SU-DHL-6 (cell line): Measurements from ENCODE around the gene ARHGEF3.

ENCODE experiments used
- H2AFZ ChIP-seq: fragments of 200-600 bp; sonication (generic); 2 replicates; pipeline ENCODE4 v1.6.1; 2014; ENCODE audit warnings: low read depth, mild to moderate bottlenecking, moderate library complexity, mixed read lengths, antibody characterized with exemption, low read length; ENCODE audit not compliant: severe bottlenecking
- H3F3A ChIP-seq: fragments of 200-600 bp; shearing (Covaris generic); 2 replicates; pipeline ENCODE4 v1.6.0; 2016; ENCODE audit warnings: antibody characterized with exemption, mild to moderate bottlenecking; ENCODE audit not compliant: insufficient read depth
- H3K27ac ChIP-seq: fragments of 200-600 bp; sonication (generic); 2 replicates; pipeline ENCODE4 v1.5.1; 2016; ENCODE audit warnings: low read depth, mild to moderate bottlenecking, low read length, moderate library complexity, mixed read lengths
- H3K27me3 ChIP-seq: fragments of 200-600 bp; sonication (generic), shearing (Covaris generic); 2 replicates; pipeline ENCODE4 v1.6.0; 2014; ENCODE audit warnings: mild to moderate bottlenecking, low read length
- H3K36me3 ChIP-seq: fragments of 200-600 bp; sonication (generic); 2 replicates; pipeline ENCODE4 v1.6.1; 2014; ENCODE audit warnings: mild to moderate bottlenecking, low read length, mixed read lengths
- H3K4me2 ChIP-seq: fragments of 300-600, 200-600 bp; shearing (Covaris generic), sonication (generic); 2 replicates; pipeline ENCODE4 v1.6.0; 2014; ENCODE audit warnings: low read length, low read depth, mild to moderate bottlenecking; ENCODE audit not compliant: poor library complexity, severe bottlenecking
- H3K4me3 ChIP-seq: fragments of 200-600 bp; sonication (generic); 2 replicates; pipeline ENCODE4 v1.5.1; 2014; ENCODE audit warnings: antibody characterized with exemption, low read length, mild to moderate bottlenecking, mixed read lengths; ENCODE audit not compliant: insufficient read depth, poor library complexity, severe bottlenecking
- H3K79me2 ChIP-seq: fragments of 200-600 bp; sonication (generic); 2 replicates; pipeline ENCODE4 v1.6.1; 2014; ENCODE audit warnings: mild to moderate bottlenecking, low read length, moderate library complexity; ENCODE audit not compliant: insufficient read depth
- H3K9ac ChIP-seq: fragments of 200-600 bp; sonication (generic); 2 replicates; pipeline ENCODE4 v1.7.0; 2014; ENCODE audit warnings: mild to moderate bottlenecking, low read length
- H3K9me2 ChIP-seq: fragments of 200-600 bp; sonication (generic); replicated peaks from 2 replicates; pipeline ENCODE4 v1.6.1; 2014; ENCODE audit warnings: low read length; ENCODE audit not compliant: insufficient read depth
- H3K9me3 ChIP-seq: fragments of 200-600 bp; sonication (generic); 2 replicates; pipeline ENCODE4 v1.6.1; 2014; ENCODE audit warnings: low read length, mixed read lengths; ENCODE audit not compliant: insufficient read depth
- H4K20me1 ChIP-seq: fragments of 200-600 bp; sonication (generic); 2 replicates; pipeline ENCODE4 v1.6.1; 2014; ENCODE audit warnings: low read depth, mild to moderate bottlenecking, antibody characterized with exemption, low read length, moderate library complexity, mixed read lengths
- CTCF ChIP-seq: fragments of 200-600 bp; sonication (generic); IDR thresholded peaks from one replicate; pipeline ENCODE4 v1.5.1; 2017; ENCODE audit warnings: antibody characterized with exemption, mild to moderate bottlenecking, low read length, moderate library complexity; ENCODE audit not compliant: insufficient read depth, poor library complexity, severe bottlenecking
- EZH2phosphoT487 ChIP-seq: fragments of 200-600 bp; sonication (generic), shearing (Covaris generic); conservative IDR thresholded peaks from 2 replicates; pipeline ENCODE4 v1.6.1; 2018; ENCODE audit warnings: mild to moderate bottlenecking, antibody characterized with exemption, low read length, moderate library complexity, mixed read lengths

Gene ARHGEF3

GRCh38 chr3:56833536-56833935 is 31.8 kb upstream of the ARHGEF3 start:
- no peak for TF ChIP-seq CTCF
- TF ChIP-seq EZH2phosphoT487: no peak

GRCh38 chr3:56833022-56833421 is 31.3 kb upstream of the ARHGEF3 start:
- Histone ChIP-seq H3K9ac (no peak overlapping the region), H3K36me3 (no peaks in the 10 kb centered on the region), H3K9me3 (no peaks in the 10 kb centered on the region), H3K27ac (no peak overlapping the region), H4K20me1 (no peaks in the 10 kb centered on the region), H3K27me3 (no peaks in the 10 kb centered on the region), H3F3A (no peaks in the 10 kb centered on the region), H3K79me2 (no peaks in the 10 kb centered on the region), H3K4me3 (no peak overlapping the region), H2AFZ (no peak overlapping the region), H3K9me2 (no peaks in the 10 kb centered on the region), H3K4me2 (no peak overlapping the region)
- TF ChIP-seq CTCF (no peak), EZH2phosphoT487 (no peak)

More at GRCh38 chr3:56833536-56833935, 31.8 kb upstream of the ARHGEF3 start:
- Histone ChIP-seq H3K9ac (no peak overlapping the region), H3K4me2 (no peak overlapping the region), H3K27me3 (no peaks in the 10 kb centered on the region), H3K9me3 (no peaks in the 10 kb centered on the region), H3F3A (no peaks in the 10 kb centered on the region), H4K20me1 (no peaks in the 10 kb centered on the region), H3K27ac (no peak overlapping the region), H3K4me3 (no peak overlapping the region), H3K36me3 (no peaks in the 10 kb centered on the region), H2AFZ (no peak overlapping the region), H3K79me2 (no peaks in the 10 kb centered on the region), H3K9me2 (no peaks in the 10 kb centered on the region)

GRCh38 chr3:56831572-56831971 is 29.8 kb upstream of the ARHGEF3 start:
- no peaks in the 10 kb centered on the region for H3K9me3 ChIP-seq
- H3K9me2 ChIP-seq: no peaks in the 10 kb centered on the region
- H3K79me2 ChIP-seq: no peaks in the 10 kb centered on the region
- H2AFZ ChIP-seq: no peak overlapping the region
- no peak overlapping the region for H3K4me3 ChIP-seq
- no peak for TF ChIP-seq CTCF
- TF ChIP-seq EZH2phosphoT487: no peak
- H4K20me1 ChIP-seq: no peaks in the 10 kb centered on the region
- H3K27ac ChIP-seq: no peak overlapping the region
- H3K9ac ChIP-seq: no peak overlapping the region
- H3F3A ChIP-seq: no peaks in the 10 kb centered on the region
- H3K4me2 ChIP-seq: no peak overlapping the region
- no peaks in the 10 kb centered on the region for H3K36me3 ChIP-seq
- H3K27me3 ChIP-seq: no peaks in the 10 kb centered on the region

- no peak overlapping the region for H2AFZ ChIP-seq
- H3K79me2 ChIP-seq: no peaks in the 10 kb centered on the region
- H3K9me2 ChIP-seq: no peaks in the 10 kb centered on the region
- no peaks in the 10 kb centered on the region for H3K9me3 ChIP-seq
- H3K9ac ChIP-seq: no peak overlapping the region
- H3K4me3 ChIP-seq: no peak overlapping the region
- no peak overlapping the region for H3K4me2 ChIP-seq
- H3K27me3 ChIP-seq: no peaks in the 10 kb centered on the region
- H3F3A ChIP-seq: no peaks in the 10 kb centered on the region
- no peaks in the 10 kb centered on the region for H3K36me3 ChIP-seq
- TF ChIP-seq CTCF (no peak), EZH2phosphoT487 (no peak)
- H4K20me1 ChIP-seq: no peaks in the 10 kb centered on the region
- H3K27ac ChIP-seq: no peak overlapping the region
Measured at GRCh38 chr3:56830884-56831283, 29.1 kb upstream of the ARHGEF3 start.
